Measurements from ENCODE around the gene ABI3BP. TPM values are rescaled to one million over a fixed set of nuclear protein-coding genes. Genes with fewer than 3 reads are reported as not detected.

ABI3BP gene
- total RNA-seq, 1 experiment from 2014 or later, result 23.4 TPM

GRCh38 chr3:100777271-100777670, 215.9 kb downstream of the ABI3BP start:
- Histone ChIP-seq H3K9me2 (replicated peaks; ENCODE audit: low read length) (no peaks in the 10 kb centered on the region), H3K9ac (ENCODE audit: low read length) (no peak overlapping the region), H3F3A (ENCODE audit: low read length, unreplicated experiment) (no peaks in the 10 kb centered on the region), H3K4me3 (ENCODE audit: low read length) (no peak overlapping the region), H3K4me1 (ENCODE audit: insufficient read depth, low read length) (peaks cover 11% of the 10 kb centered on the region), H3K79me2 (ENCODE audit: low read length) (no peaks in the 10 kb centered on the region), H3K4me2 (ENCODE audit: low read length) (no peak overlapping the region), H3K9me3 (ENCODE audit: low read length) (no peaks in the 10 kb centered on the region), H3K27ac (ENCODE audit: low read length) (no peak overlapping the region), H3K27me3 (ENCODE audit: low read length) (no peaks in the 10 kb centered on the region), H2AFZ (ENCODE audit: low read length) (no peak overlapping the region), H3K36me3 (ENCODE audit: low read depth, low read length) (no peaks in the 10 kb centered on the region), H4K20me1 (ENCODE audit: low read length) (no peaks in the 10 kb centered on the region)
- intact Hi-C loops (cut with micrococcal nuclease), result no loop called here
- TF ChIP-seq, protein P1, sequence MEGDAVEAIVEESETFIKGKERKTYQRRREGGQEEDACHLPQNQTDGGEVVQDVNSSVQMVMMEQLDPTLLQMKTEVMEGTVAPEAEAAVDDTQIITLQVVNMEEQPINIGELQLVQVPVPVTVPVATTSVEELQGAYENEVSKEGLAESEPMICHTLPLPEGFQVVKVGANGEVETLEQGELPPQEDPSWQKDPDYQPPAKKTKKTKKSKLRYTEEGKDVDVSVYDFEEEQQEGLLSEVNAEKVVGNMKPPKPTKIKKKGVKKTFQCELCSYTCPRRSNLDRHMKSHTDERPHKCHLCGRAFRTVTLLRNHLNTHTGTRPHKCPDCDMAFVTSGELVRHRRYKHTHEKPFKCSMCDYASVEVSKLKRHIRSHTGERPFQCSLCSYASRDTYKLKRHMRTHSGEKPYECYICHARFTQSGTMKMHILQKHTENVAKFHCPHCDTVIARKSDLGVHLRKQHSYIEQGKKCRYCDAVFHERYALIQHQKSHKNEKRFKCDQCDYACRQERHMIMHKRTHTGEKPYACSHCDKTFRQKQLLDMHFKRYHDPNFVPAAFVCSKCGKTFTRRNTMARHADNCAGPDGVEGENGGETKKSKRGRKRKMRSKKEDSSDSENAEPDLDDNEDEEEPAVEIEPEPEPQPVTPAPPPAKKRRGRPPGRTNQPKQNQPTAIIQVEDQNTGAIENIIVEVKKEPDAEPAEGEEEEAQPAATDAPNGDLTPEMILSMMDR (conservative IDR thresholded peaks at IDR 0.05; ENCODE audit: low read depth, low read length), result no peak
- TF ChIP-seq EZH2 (IDR thresholded peaks at IDR 0.05; ENCODE audit: low read length, unreplicated experiment), result no peak
- no peak for TF ChIP-seq EZH2phosphoT487 (IDR thresholded peaks at IDR 0.05; ENCODE audit: borderline replicate concordance, low read length)
- ATAC-seq (no peak), DNase-seq (peak; percentile 53)
- CTCF ChIA-PET, result interaction anchor here (0.5 kb wide), 1 partner anchor 16 kb away, joined by 4 read pairs; no protein-coding TSS in a partner anchor
- POLR2A ChIA-PET (ENCODE audit: unreplicated experiment), result no interaction called here
- no TSS peak for BruUV-seq (replicated peaks)

- Histone ChIP-seq H3K4me1 (ENCODE audit: insufficient read depth, low read length) (peaks cover 9% of the 10 kb centered on the region), H3K9me2 (replicated peaks; ENCODE audit: low read length) (no peaks in the 10 kb centered on the region), H3K27me3 (ENCODE audit: low read length) (no peaks in the 10 kb centered on the region), H3K9ac (ENCODE audit: low read length) (no peak overlapping the region), H3K4me3 (ENCODE audit: low read length) (no peak overlapping the region), H3K4me2 (ENCODE audit: low read length) (no peak overlapping the region), H3F3A (ENCODE audit: low read length, unreplicated experiment) (no peaks in the 10 kb centered on the region), H4K20me1 (ENCODE audit: low read length) (no peaks in the 10 kb centered on the region), H3K9me3 (ENCODE audit: low read length) (no peaks in the 10 kb centered on the region), H3K79me2 (ENCODE audit: low read length) (no peaks in the 10 kb centered on the region), H3K27ac (ENCODE audit: low read length) (no peak overlapping the region), H2AFZ (ENCODE audit: low read length) (no peak overlapping the region), H3K36me3 (ENCODE audit: low read depth, low read length) (no peaks in the 10 kb centered on the region)
- ChIA-PET POLR2A (ENCODE audit: unreplicated experiment) (no interaction called here), CTCF (interaction anchor here (0.5 kb wide), 1 partner anchor 15 kb away, joined by 4 read pairs; no protein-coding TSS in a partner anchor)
- intact Hi-C loops (cut with micrococcal nuclease), result no loop called here
- TF ChIP-seq, protein P1 (conservative IDR thresholded peaks at IDR 0.05; ENCODE audit: low read depth, low read length), result 0 out of 2 replicates have a peak, but pooled peaks have one; percentile 21
- no peak for TF ChIP-seq EZH2 (IDR thresholded peaks at IDR 0.05; ENCODE audit: low read length, unreplicated experiment)
- no TSS peak for BruUV-seq (replicated peaks)
- DNase-seq (no peak), ATAC-seq (no peak)
Observed at GRCh38 chr3:100776746-100777145, 216.5 kb downstream of the ABI3BP start.

- Histone ChIP-seq H3K27ac (ENCODE audit: low read length) (no peak overlapping the region), H3F3A (ENCODE audit: low read length, unreplicated experiment) (no peaks in the 10 kb centered on the region), H3K9me3 (ENCODE audit: low read length) (no peaks in the 10 kb centered on the region), H3K36me3 (ENCODE audit: low read depth, low read length) (no peaks in the 10 kb centered on the region), H3K4me3 (ENCODE audit: low read length) (no peak overlapping the region), H3K79me2 (ENCODE audit: low read length) (no peaks in the 10 kb centered on the region), H4K20me1 (ENCODE audit: low read length) (no peaks in the 10 kb centered on the region), H3K27me3 (ENCODE audit: low read length) (no peaks in the 10 kb centered on the region), H3K9me2 (replicated peaks; ENCODE audit: low read length) (no peaks in the 10 kb centered on the region), H3K4me2 (ENCODE audit: low read length) (no peak overlapping the region), H3K9ac (ENCODE audit: low read length) (no peak overlapping the region), H3K4me1 (ENCODE audit: insufficient read depth, low read length) (peaks cover 3% of the 10 kb centered on the region), H2AFZ (ENCODE audit: low read length) (no peak overlapping the region)
- CTCF ChIA-PET, result no interaction called here
- POLR2A ChIA-PET (ENCODE audit: unreplicated experiment), result no interaction called here
- ATAC-seq, result no peak
- intact Hi-C loops (cut with micrococcal nuclease), result no loop called here
- DNase-seq, result no peak
- BruUV-seq (replicated peaks), result no TSS peak
- TF ChIP-seq EZH2phosphoT487 (IDR thresholded peaks at IDR 0.05; ENCODE audit: borderline replicate concordance, low read length), result no peak
- TF ChIP-seq, protein P1 (conservative IDR thresholded peaks at IDR 0.05; ENCODE audit: low read depth, low read length), result no peak
- no peak for TF ChIP-seq EZH2 (IDR thresholded peaks at IDR 0.05; ENCODE audit: low read length, unreplicated experiment)
Observed at GRCh38 chr3:100776097-100776729, 217.0 kb downstream of the ABI3BP start.
